Stimulated activated naive CD8-positive, alpha-beta T cell treated with anti-CD3 and anti-CD28 coated beads, Interleukin-15, amount 100 ng/mL, for 72 hours (primary cell): Measurements from ENCODE around the gene AKAP6.
"Not testable (repeated sequence)": the region's sequence is repeated elsewhere in the genome, so short reads cannot be mapped to it uniquely, and the experiment has no call there.

Source experiments
- ATAC-seq: fragments of 150-1000 bp; cut with Tn5 transposase; 2 replicates; pipeline ENCODE4 v1.10.0; 2021; ENCODE audit warnings: mild to moderate bottlenecking, moderate library complexity
- DNase-seq, 2 donors: peaks; one replicate each; pipeline ENCODE4 v3.0.0; 2021 to 2022
- H3K27ac Mint-ChIP-seq, 2 donors: one replicate each; pipeline ENCODE4 v1.8.0; 2022; ENCODE audit warnings: mild to moderate bottlenecking in 2 of 2, mixed read lengths in 2 of 2, moderate library complexity in 2 of 2
- H3K27me3 Mint-ChIP-seq: one replicate; pipeline ENCODE4 v1.8.0; 2022; ENCODE audit warnings: mixed read lengths
- H3K4me1 Mint-ChIP-seq: one replicate; pipeline ENCODE4 v1.8.0; 2022; ENCODE audit warnings: mild to moderate bottlenecking, mixed read lengths
- H3K4me3 Mint-ChIP-seq, 2 donors: one replicate each; pipeline ENCODE4 v1.8.0; 2022; ENCODE audit warnings: mild to moderate bottlenecking in 2 of 2, mixed read lengths in 2 of 2, moderate library complexity in 1 of 2
- H3K9me3 Mint-ChIP-seq, 2 donors: one replicate each; pipeline ENCODE4 v1.8.0; 2022; ENCODE audit warnings: mixed read lengths in 2 of 2

AKAP6 gene

GRCh38 chr14:32458720-32459119, 129.6 kb downstream of the AKAP6 start:
- Mint-ChIP-seq H3K27ac (no peak overlapping the region), H3K27me3 (peaks cover 10% of the 10 kb centered on the region)

GRCh38 chr14:32460267-32460666, 131.2 kb downstream of the AKAP6 start:
- H3K9me3 Mint-ChIP-seq = peaks cover 14 to 37% of the 10 kb centered on the region in 2 donors
- no peaks in the 10 kb centered on the region for H3K4me1 Mint-ChIP-seq
- ATAC-seq (no peak), DNase-seq (no peak)
- H3K27ac Mint-ChIP-seq = no peak overlapping the region
- no peak overlapping the region for H3K4me3 Mint-ChIP-seq
- peaks cover 12% of the 10 kb centered on the region for H3K27me3 Mint-ChIP-seq

More at GRCh38 chr14:32458720-32459119, 129.6 kb downstream of the AKAP6 start:
- no peak for DNase-seq
- Mint-ChIP-seq H3K9me3 (peaks cover 13 to 27% of the 10 kb centered on the region in 2 donors), H3K4me3 (no peak overlapping the region), H3K4me1 (no peaks in the 10 kb centered on the region)
- ATAC-seq = no peak

- H3K4me3 Mint-ChIP-seq = not testable (repeated sequence)
These were observed 133.5 kb downstream of the AKAP6 start for GRCh38 chr14:32462553-32462952.

GRCh38 chr14:32468955-32469354, 139.9 kb downstream of the AKAP6 start:
- H3K27ac Mint-ChIP-seq = no peak overlapping the region
- DNase-seq (no peak), ATAC-seq (no peak)
- no peak overlapping the region for H3K4me3 Mint-ChIP-seq
- H3K27me3 Mint-ChIP-seq = no peaks in the 10 kb centered on the region
- H3K9me3 Mint-ChIP-seq = peaks cover 0 to 8% of the 10 kb centered on the region in 2 donors
- H3K4me1 Mint-ChIP-seq = no peaks in the 10 kb centered on the region

More at GRCh38 chr14:32462553-32462952, 133.5 kb downstream of the AKAP6 start:
- not testable (repeated sequence) for H3K27ac Mint-ChIP-seq, ATAC-seq, H3K4me1 Mint-ChIP-seq, DNase-seq
- peaks cover 14 to 37% of the 10 kb centered on the region in 2 donors for H3K9me3 Mint-ChIP-seq
- H3K27me3 Mint-ChIP-seq = peaks cover 12% of the 10 kb centered on the region

GRCh38 chr14:32469388-32470160, 140.5 kb downstream of the AKAP6 start:
- ATAC-seq = no peak
- no peak overlapping the region for H3K27ac Mint-ChIP-seq
- peaks cover 0 to 6% of the 10 kb centered on the region in 2 donors for H3K9me3 Mint-ChIP-seq
- H3K4me3 Mint-ChIP-seq = no peak overlapping the region
- H3K4me1 Mint-ChIP-seq = no peaks in the 10 kb centered on the region
- no peaks in the 10 kb centered on the region for H3K27me3 Mint-ChIP-seq
- no peak for DNase-seq

GRCh38 chr14:32470161-32470715, 141.1 kb downstream of the AKAP6 start:
- H3K27me3 Mint-ChIP-seq = no peaks in the 10 kb centered on the region
- no peak overlapping the region for H3K4me3 Mint-ChIP-seq
- DNase-seq (no peak), ATAC-seq (no peak)
- no peaks in the 10 kb centered on the region for H3K4me1 Mint-ChIP-seq
- no peak overlapping the region for H3K27ac Mint-ChIP-seq
- H3K9me3 Mint-ChIP-seq = no peaks in the 10 kb centered on the region

- Mint-ChIP-seq H3K4me1 (no peaks in the 10 kb centered on the region), H3K4me3 (no peak overlapping the region), H3K27me3 (no peaks in the 10 kb centered on the region), H3K9me3 (no peaks in the 10 kb centered on the region), H3K27ac (no peak overlapping the region)
- ATAC-seq (no peak), DNase-seq (no peak)
These were observed 142.1 kb downstream of the AKAP6 start for GRCh38 chr14:32471181-32471580.

- DNase-seq (no peak), ATAC-seq (no peak)
- Mint-ChIP-seq H3K27ac (peak overlapping the region in 1 of 2 donors; percentile 34), H3K4me1 (no peaks in the 10 kb centered on the region), H3K27me3 (no peaks in the 10 kb centered on the region), H3K4me3 (no peak overlapping the region), H3K9me3 (no peaks in the 10 kb centered on the region)
These were observed 143.0 kb downstream of the AKAP6 start for GRCh38 chr14:32472076-32472475.

- Mint-ChIP-seq H3K9me3 (no peaks in the 10 kb centered on the region), H3K27ac (no peak overlapping the region), H3K27me3 (no peaks in the 10 kb centered on the region), H3K4me1 (no peaks in the 10 kb centered on the region), H3K4me3 (no peak overlapping the region)
- ATAC-seq (no peak), DNase-seq (no peak)
These were observed 143.7 kb downstream of the AKAP6 start for GRCh38 chr14:32472512-32473463.

- no peak overlapping the region for H3K4me3 Mint-ChIP-seq
- H3K9me3 Mint-ChIP-seq = no peaks in the 10 kb centered on the region
- H3K4me1 Mint-ChIP-seq = no peaks in the 10 kb centered on the region
- DNase-seq = no peak
- no peak overlapping the region for H3K27ac Mint-ChIP-seq
- H3K27me3 Mint-ChIP-seq = no peaks in the 10 kb centered on the region
- no peak for ATAC-seq
These were observed 144.4 kb downstream of the AKAP6 start for GRCh38 chr14:32473464-32473855.

- Mint-ChIP-seq H3K9me3 (no peaks in the 10 kb centered on the region), H3K4me1 (no peaks in the 10 kb centered on the region), H3K27me3 (no peaks in the 10 kb centered on the region), H3K4me3 (no peak overlapping the region), H3K27ac (no peak overlapping the region)
- ATAC-seq (no peak), DNase-seq (no peak)
These were observed 145.5 kb downstream of the AKAP6 start for GRCh38 chr14:32474478-32475195.

GRCh38 chr14:32476532-32476931, 147.4 kb downstream of the AKAP6 start:
- Mint-ChIP-seq H3K27ac (no peak overlapping the region), H3K27me3 (no peaks in the 10 kb centered on the region), H3K4me3 (no peak overlapping the region), H3K9me3 (no peaks in the 10 kb centered on the region), H3K4me1 (no peaks in the 10 kb centered on the region)
- DNase-seq = no peak
- no peak for ATAC-seq

GRCh38 chr14:32477396-32477795, 148.3 kb downstream of the AKAP6 start:
- Mint-ChIP-seq H3K27ac (no peak overlapping the region), H3K27me3 (no peaks in the 10 kb centered on the region), H3K4me1 (no peaks in the 10 kb centered on the region), H3K9me3 (no peaks in the 10 kb centered on the region), H3K4me3 (no peak overlapping the region)
- ATAC-seq = no peak
- DNase-seq = no peak

- H3K27me3 Mint-ChIP-seq = no peaks in the 10 kb centered on the region
- no peaks in the 10 kb centered on the region for H3K9me3 Mint-ChIP-seq
- no peaks in the 10 kb centered on the region for H3K4me1 Mint-ChIP-seq
- DNase-seq (no peak), ATAC-seq (no peak)
- H3K4me3 Mint-ChIP-seq = no peak overlapping the region
- no peak overlapping the region for H3K27ac Mint-ChIP-seq
These were observed 149.0 kb downstream of the AKAP6 start for GRCh38 chr14:32478050-32478449.

GRCh38 chr14:32480337-32480736, 151.2 kb downstream of the AKAP6 start:
- no peaks in the 10 kb centered on the region for H3K9me3 Mint-ChIP-seq
- H3K27me3 Mint-ChIP-seq = no peaks in the 10 kb centered on the region
- no peak overlapping the region for H3K27ac Mint-ChIP-seq
- ATAC-seq (no peak), DNase-seq (no peak)
- H3K4me3 Mint-ChIP-seq = no peak overlapping the region
- no peaks in the 10 kb centered on the region for H3K4me1 Mint-ChIP-seq
